Epithelial cell of esophagus (primary cell): Measurements from ENCODE around the gene CHRNA4.

Source experiments
- DNase-seq: peaks from one replicate; pipeline ENCODE4 v3.0.0; 2010; ENCODE audit warnings: low read depth
- H3K4me3 ChIP-seq: 2 replicates; pipeline ENCODE4 v1.5.1; 2011; ENCODE audit warnings: mild to moderate bottlenecking, low read length, control low read depth
- CTCF ChIP-seq: IDR thresholded peaks from 2 replicates; pipeline ENCODE4 v1.5.1; 2011; ENCODE audit warnings: low read depth, mild to moderate bottlenecking, low read length, control low read depth, inconsistent platforms; ENCODE audit not compliant: insufficient read depth; ENCODE audit errors: missing control alignments

The CHRNA4 gene

GRCh38 chr20:63305393-63305792, 55.8 kb downstream of the CHRNA4 start:
- DNase-seq, result no peak
- H3K4me3 ChIP-seq, result no peak overlapping the region
- TF ChIP-seq CTCF, result no peak

GRCh38 chr20:63303095-63303666, 58.0 kb downstream of the CHRNA4 start:
- DNase-seq, result no peak
- no peak overlapping the region for H3K4me3 ChIP-seq
- TF ChIP-seq CTCF, result no peak

- no peak for TF ChIP-seq CTCF
- no peak overlapping the region for H3K4me3 ChIP-seq
- no peak for DNase-seq
Observed at GRCh38 chr20:63301671-63302070, 59.5 kb downstream of the CHRNA4 start.

- DNase-seq, result no peak
- TF ChIP-seq CTCF, result no peak
- no peak overlapping the region for H3K4me3 ChIP-seq
Observed at GRCh38 chr20:63298731-63299312, 62.3 kb downstream of the CHRNA4 start.

GRCh38 chr20:63297796-63298572, 63.2 kb downstream of the CHRNA4 start:
- no peak for DNase-seq
- no peak for TF ChIP-seq CTCF
- H3K4me3 ChIP-seq, result no peak overlapping the region

GRCh38 chr20:63297371-63297781, 63.8 kb downstream of the CHRNA4 start:
- no peak for TF ChIP-seq CTCF
- DNase-seq, result no peak
- no peak overlapping the region for H3K4me3 ChIP-seq
